Muscle layer of colon (tissue), 2 donors: ENCODE data around the gene METTL16.

ENCODE experiments used
- H3K27ac ChIP-seq: one replicate; pipeline ENCODE4 v1.7.0; 2013; ENCODE audit warnings: low read depth, mild to moderate bottlenecking, low read length, moderate library complexity
- H3K27me3 ChIP-seq, 2 donors: one replicate each; pipeline ENCODE4 v1.7.0; 2013; ENCODE audit warnings: low read length in 2 of 2, mild to moderate bottlenecking in 2 of 2; ENCODE audit not compliant: insufficient read depth in 2 of 2, control insufficient read depth in 1 of 2
- H3K36me3 ChIP-seq: one replicate; pipeline ENCODE4 v1.7.0; 2013; ENCODE audit warnings: mild to moderate bottlenecking, low read length; ENCODE audit not compliant: insufficient read depth
- H3K4me1 ChIP-seq: one replicate; pipeline ENCODE4 v1.7.0; 2013; ENCODE audit warnings: mild to moderate bottlenecking, low read length; ENCODE audit not compliant: insufficient read depth
- H3K4me3 ChIP-seq, 2 donors: one replicate each; pipeline ENCODE4 v1.7.0; 2013; ENCODE audit warnings: low read length in 2 of 2, low read depth in 1 of 2, mild to moderate bottlenecking in 1 of 2, moderate library complexity in 1 of 2
- H3K9ac ChIP-seq: one replicate; pipeline ENCODE4 v1.7.0; 2013; ENCODE audit warnings: low read length
- H3K9me3 ChIP-seq: one replicate; pipeline ENCODE4 v1.7.0; 2013; ENCODE audit warnings: mild to moderate bottlenecking, low read length
- donor health status: abdominal sarcoma.
- donor health status: Adenocarcinoma of cecum.

The METTL16 gene

GRCh38 chr17:2427910-2428309, 83.8 kb downstream of the METTL16 start:
- Histone ChIP-seq H3K27me3 (no peaks in the 10 kb centered on the region), H3K27ac (no peak overlapping the region), H3K4me3 (no peak overlapping the region), H3K9ac (no peak overlapping the region), H3K9me3 (no peaks in the 10 kb centered on the region), H3K36me3 (peaks cover 16% of the 10 kb centered on the region), H3K4me1 (no peaks in the 10 kb centered on the region)

GRCh38 chr17:2427215-2427614, 84.5 kb downstream of the METTL16 start:
- no peak overlapping the region for H3K27ac ChIP-seq
- peaks cover 11% of the 10 kb centered on the region for H3K36me3 ChIP-seq
- H3K9ac ChIP-seq, result no peak overlapping the region
- no peak overlapping the region for H3K4me3 ChIP-seq
- H3K4me1 ChIP-seq, result no peaks in the 10 kb centered on the region
- H3K27me3 ChIP-seq, result no peaks in the 10 kb centered on the region
- no peaks in the 10 kb centered on the region for H3K9me3 ChIP-seq

GRCh38 chr17:2423271-2423670, 88.4 kb downstream of the METTL16 start:
- H3K36me3 ChIP-seq, result peaks cover 29% of the 10 kb centered on the region

GRCh38 chr17:2421315-2422147, 90.2 kb downstream of the METTL16 start:
- no peaks in the 10 kb centered on the region for H3K27me3 ChIP-seq
- H3K4me3 ChIP-seq, result no peak overlapping the region
- no peaks in the 10 kb centered on the region for H3K9me3 ChIP-seq
- peaks cover 32% of the 10 kb centered on the region for H3K4me1 ChIP-seq
- peaks cover 29% of the 10 kb centered on the region for H3K36me3 ChIP-seq
- no peak overlapping the region for H3K9ac ChIP-seq
- H3K27ac ChIP-seq, result no peak overlapping the region

More at GRCh38 chr17:2423271-2423670, 88.4 kb downstream of the METTL16 start:
- Histone ChIP-seq H3K9me3 (no peaks in the 10 kb centered on the region), H3K27me3 (no peaks in the 10 kb centered on the region), H3K4me1 (peaks cover 20% of the 10 kb centered on the region), H3K27ac (no peak overlapping the region), H3K9ac (no peak overlapping the region), H3K4me3 (no peak overlapping the region)

GRCh38 chr17:2420176-2420575, 91.5 kb downstream of the METTL16 start:
- Histone ChIP-seq H3K27ac (no peak overlapping the region), H3K36me3 (peaks cover 19% of the 10 kb centered on the region), H3K4me3 (no peak overlapping the region), H3K4me1 (peaks cover 42% of the 10 kb centered on the region), H3K9me3 (no peaks in the 10 kb centered on the region), H3K27me3 (no peaks in the 10 kb centered on the region), H3K9ac (no peak overlapping the region)

GRCh38 chr17:2419486-2419885, 92.2 kb downstream of the METTL16 start:
- H3K4me3 ChIP-seq, result no peak overlapping the region
- no peaks in the 10 kb centered on the region for H3K9me3 ChIP-seq
- peaks cover 42% of the 10 kb centered on the region for H3K4me1 ChIP-seq
- peaks cover 25% of the 10 kb centered on the region for H3K36me3 ChIP-seq
- no peaks in the 10 kb centered on the region for H3K27me3 ChIP-seq
- H3K27ac ChIP-seq, result peak overlapping the region; percentile 27
- no peak overlapping the region for H3K9ac ChIP-seq

- Histone ChIP-seq H3K27ac (peak overlapping the region; percentile 70), H3K9me3 (no peaks in the 10 kb centered on the region), H3K9ac (no peak overlapping the region), H3K27me3 (no peaks in the 10 kb centered on the region), H3K4me1 (peaks cover 42% of the 10 kb centered on the region), H3K4me3 (no peak overlapping the region), H3K36me3 (peaks cover 34% of the 10 kb centered on the region)
These were observed 93.1 kb downstream of the METTL16 start for GRCh38 chr17:2418572-2418971.

- Histone ChIP-seq H3K36me3 (peaks cover 35% of the 10 kb centered on the region), H3K9me3 (no peaks in the 10 kb centered on the region), H3K27me3 (no peaks in the 10 kb centered on the region), H3K27ac (no peak overlapping the region), H3K4me1 (peaks cover 39% of the 10 kb centered on the region), H3K4me3 (no peak overlapping the region), H3K9ac (no peak overlapping the region)
These were observed 95.5 kb downstream of the METTL16 start for GRCh38 chr17:2416010-2416734.

GRCh38 chr17:2415081-2415480, 96.6 kb downstream of the METTL16 start:
- Histone ChIP-seq H3K4me1 (peaks cover 35% of the 10 kb centered on the region), H3K27me3 (no peaks in the 10 kb centered on the region), H3K9me3 (no peaks in the 10 kb centered on the region), H3K36me3 (peaks cover 28% of the 10 kb centered on the region), H3K9ac (no peak overlapping the region), H3K27ac (no peak overlapping the region), H3K4me3 (no peak overlapping the region)

GRCh38 chr17:2414446-2415064, 97.1 kb downstream of the METTL16 start:
- peaks cover 23% of the 10 kb centered on the region for H3K36me3 ChIP-seq

GRCh38 chr17:2412561-2413021, 99.1 kb downstream of the METTL16 start:
- H3K9me3 ChIP-seq, result no peaks in the 10 kb centered on the region
- no peak overlapping the region for H3K9ac ChIP-seq
- H3K4me1 ChIP-seq, result peaks cover 18% of the 10 kb centered on the region
- H3K4me3 ChIP-seq, result no peak overlapping the region
- peaks cover 18% of the 10 kb centered on the region for H3K36me3 ChIP-seq
- H3K27me3 ChIP-seq, result no peaks in the 10 kb centered on the region
- H3K27ac ChIP-seq, result no peak overlapping the region

More at GRCh38 chr17:2414446-2415064, 97.1 kb downstream of the METTL16 start:
- H3K9me3 ChIP-seq, result no peaks in the 10 kb centered on the region
- no peak overlapping the region for H3K27ac ChIP-seq
- H3K27me3 ChIP-seq, result no peaks in the 10 kb centered on the region
- peaks cover 35% of the 10 kb centered on the region for H3K4me1 ChIP-seq
- H3K4me3 ChIP-seq, result no peak overlapping the region
- no peak overlapping the region for H3K9ac ChIP-seq
